Measurements from ENCODE around the gene MCF2L.

The MCF2L gene

GRCh38 chr13:112974125-112974524 lies 5.1 kb downstream of the MCF2L start:
- TF ChIP-seq CTCF (IDR thresholded peaks at IDR 0.05; ENCODE audit: control insufficient read depth, extremely low read depth, insufficient read depth) = no peak
- DNase-seq (ENCODE audit: low read depth) = no peak
- H3K4me3 ChIP-seq (ENCODE audit: low read depth, low read length) = no peak overlapping the region

DNA sequence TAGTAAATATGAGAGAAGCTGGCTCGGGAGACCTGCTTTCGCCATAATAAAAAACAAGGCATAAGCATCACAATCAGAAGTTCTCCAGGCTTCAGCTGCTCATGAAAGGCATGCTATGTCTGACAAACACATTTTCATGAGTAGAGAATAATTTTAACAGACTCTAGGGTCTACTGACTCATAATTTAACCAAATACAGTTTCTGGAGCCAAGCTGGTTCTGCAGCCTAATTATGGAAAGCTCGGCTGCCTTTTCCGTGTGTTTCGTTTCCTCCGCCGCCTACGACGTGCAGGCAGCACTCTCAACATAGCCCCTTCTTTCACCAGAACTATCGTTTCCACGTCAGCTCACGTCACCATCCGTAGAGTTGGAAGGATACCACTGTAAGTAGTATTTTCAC lies 5.7 kb downstream of the MCF2L start:
- no peak for DNase-seq (ENCODE audit: low read depth)
- no peak overlapping the region for H3K4me3 ChIP-seq (ENCODE audit: low read depth, low read length)

GRCh38 chr13:112975401-112975939 lies 6.5 kb downstream of the MCF2L start:
- H3K4me3 ChIP-seq (ENCODE audit: low read depth, low read length) = no peak overlapping the region
- no peak for DNase-seq (ENCODE audit: low read depth)
- TF ChIP-seq CTCF (IDR thresholded peaks at IDR 0.05; ENCODE audit: control insufficient read depth, extremely low read depth, insufficient read depth) = no peak

More for the DNA sequence above, 5.7 kb downstream of the MCF2L start:
- TF ChIP-seq CTCF (IDR thresholded peaks at IDR 0.05; ENCODE audit: control insufficient read depth, extremely low read depth, insufficient read depth) = no peak

DNA sequence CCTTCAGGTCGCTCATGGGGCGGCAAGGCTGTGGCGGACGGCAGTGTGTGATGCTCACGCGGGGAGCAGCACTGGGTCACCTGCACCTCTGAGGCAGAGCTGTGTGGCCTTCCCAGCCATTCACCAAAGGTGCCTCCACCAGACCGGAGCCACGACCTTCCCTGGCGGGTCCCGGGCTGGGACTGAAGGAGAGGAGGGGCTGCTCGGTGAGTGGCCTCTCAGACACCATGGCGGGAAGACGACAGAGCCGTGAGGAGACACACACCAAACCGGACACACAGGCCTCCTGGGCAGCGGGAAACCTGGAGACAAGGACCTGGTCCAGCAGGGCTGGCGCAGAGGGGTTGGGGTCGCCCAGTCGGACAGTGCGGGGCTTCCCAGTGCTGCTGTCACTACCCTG lies 7.5 kb downstream of the MCF2L start:
- no peak for TF ChIP-seq CTCF (IDR thresholded peaks at IDR 0.05; ENCODE audit: control insufficient read depth, extremely low read depth, insufficient read depth)
- no peak for DNase-seq (ENCODE audit: low read depth)
- H3K4me3 ChIP-seq (ENCODE audit: low read depth, low read length) = no peak overlapping the region

DNA sequence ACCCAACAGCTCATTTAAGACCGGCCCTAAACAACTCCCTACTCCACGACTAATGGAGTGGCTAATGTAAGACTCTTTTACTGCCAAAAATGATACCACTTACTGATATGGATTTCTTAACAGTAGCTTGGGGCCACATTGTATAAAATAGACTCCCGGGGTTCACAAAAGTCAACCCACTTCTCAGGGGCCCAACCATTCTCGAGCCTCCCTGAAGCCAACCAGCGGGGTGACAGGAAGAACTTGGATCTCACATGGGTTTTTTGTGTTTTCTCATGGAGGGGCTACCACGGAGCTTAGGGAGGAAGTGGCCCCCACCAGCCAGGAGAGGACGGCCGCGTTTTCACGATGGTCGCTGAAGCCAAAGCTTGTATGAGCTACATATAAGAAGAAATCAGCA lies 8.1 kb downstream of the MCF2L start:
- no peak for TF ChIP-seq CTCF (IDR thresholded peaks at IDR 0.05; ENCODE audit: control insufficient read depth, extremely low read depth, insufficient read depth)
- no peak overlapping the region for H3K4me3 ChIP-seq (ENCODE audit: low read depth, low read length)
- no peak for DNase-seq (ENCODE audit: low read depth)

DNA sequence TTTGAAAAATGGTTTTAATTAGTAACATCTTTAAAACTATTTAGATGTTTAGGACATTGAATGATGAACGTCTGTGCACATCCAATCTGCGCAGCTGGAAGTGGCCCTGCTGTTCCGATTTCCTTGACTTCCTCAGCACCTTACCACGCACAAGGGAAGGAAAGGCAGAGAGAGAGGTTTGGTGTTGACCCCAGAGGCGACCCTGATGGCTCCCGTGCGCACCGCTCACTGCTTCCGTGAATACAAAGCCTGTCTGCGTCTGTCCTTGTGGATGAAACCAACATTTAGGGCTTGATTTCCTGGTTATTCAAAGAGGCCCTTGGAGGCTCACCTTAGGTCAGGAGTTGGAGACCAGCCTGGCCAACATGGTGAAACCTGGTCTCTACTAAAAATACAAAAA lies 8.5 kb downstream of the MCF2L start:
- no peak for TF ChIP-seq CTCF (IDR thresholded peaks at IDR 0.05; ENCODE audit: control insufficient read depth, extremely low read depth, insufficient read depth)
- no peak overlapping the region for H3K4me3 ChIP-seq (ENCODE audit: low read depth, low read length)
- no peak for DNase-seq (ENCODE audit: low read depth)
